ENCODE measurements around the gene WNT3A.

- TF ChIP-seq CTCF (optimal IDR thresholded peaks at IDR 0.05 in 1 of 3, IDR thresholded peaks at IDR 0.05 in 1 of 3, conservative IDR thresholded peaks at IDR 0.05 in 1 of 3; ENCODE audit: extremely low read depth in 1 of 3, insufficient read depth in 2 of 3, low read length in 3 of 3) = no peak
- TF ChIP-seq EZH2 (IDR thresholded peaks at IDR 0.05; ENCODE audit: low read length) = no peak
These were observed 100.8 kb downstream of the WNT3A start for GRCh38 chr1:228107636-228108035.

Measured in keratinocyte (primary cell).